Right lobe of liver (tissue), 4 donors: ENCODE results near the gene PRKACB.

Source experiments
- POLR2A ChIP-seq: fragments of 450-650 bp; IDR thresholded peaks from one replicate; pipeline ENCODE4 v1.6.1; 2017; ENCODE audit warnings: antibody characterized with exemption, mild to moderate bottlenecking
- TF ChIP-seq, protein P1 (sequence below), 4 donors: fragments of 200-600 bp in 3 of 4; fragments of 450-650 bp in 1 of 4; IDR thresholded peaks; one replicate each; pipeline versions ENCODE4 v1.5.1 to v1.8.0; 2016 to 2022; ENCODE audit warnings: antibody characterized with exemption in 4 of 4, mild to moderate bottlenecking in 2 of 4
- donor health status: DM: no; HTN: no; CAD: no.
- donor health status: DM: no; HTN: no; CAD: no.
- donor health status: DM: no; HTN: yes; CAD: no.

- TF ChIP-seq, protein P1, sequence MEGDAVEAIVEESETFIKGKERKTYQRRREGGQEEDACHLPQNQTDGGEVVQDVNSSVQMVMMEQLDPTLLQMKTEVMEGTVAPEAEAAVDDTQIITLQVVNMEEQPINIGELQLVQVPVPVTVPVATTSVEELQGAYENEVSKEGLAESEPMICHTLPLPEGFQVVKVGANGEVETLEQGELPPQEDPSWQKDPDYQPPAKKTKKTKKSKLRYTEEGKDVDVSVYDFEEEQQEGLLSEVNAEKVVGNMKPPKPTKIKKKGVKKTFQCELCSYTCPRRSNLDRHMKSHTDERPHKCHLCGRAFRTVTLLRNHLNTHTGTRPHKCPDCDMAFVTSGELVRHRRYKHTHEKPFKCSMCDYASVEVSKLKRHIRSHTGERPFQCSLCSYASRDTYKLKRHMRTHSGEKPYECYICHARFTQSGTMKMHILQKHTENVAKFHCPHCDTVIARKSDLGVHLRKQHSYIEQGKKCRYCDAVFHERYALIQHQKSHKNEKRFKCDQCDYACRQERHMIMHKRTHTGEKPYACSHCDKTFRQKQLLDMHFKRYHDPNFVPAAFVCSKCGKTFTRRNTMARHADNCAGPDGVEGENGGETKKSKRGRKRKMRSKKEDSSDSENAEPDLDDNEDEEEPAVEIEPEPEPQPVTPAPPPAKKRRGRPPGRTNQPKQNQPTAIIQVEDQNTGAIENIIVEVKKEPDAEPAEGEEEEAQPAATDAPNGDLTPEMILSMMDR (IDR thresholded peaks at IDR 0.05) = no peak
- no peak for TF ChIP-seq POLR2A
These were observed 37.4 kb downstream of the PRKACB start for GRCh38 chr1:84181350-84182005.
